Umbilical cord (tissue), 2 donors: ENCODE data around the gene PPP6R2. TPM values are rescaled to one million over a fixed set of nuclear protein-coding genes. Genes with fewer than 3 reads are reported as not detected.

ENCODE experiments used
- DNase-seq: peaks from one replicate; pipeline ENCODE4 v3.0.0-alpha.2; 2015; ENCODE audit warnings: low spot score
- total RNA-seq: library from RNA; depleted of rRNA; stranded (reverse); fragments of >200 nt; gene quantifications from one replicate; pipeline ENCODE4 v1.2.3, GENCODE V29; 2014; ENCODE audit warnings: low replicate concordance; ENCODE audit not compliant: insufficient read depth

PPP6R2 gene
- total RNA-seq, 1 donor from 2014 or later, result 43.8 TPM

DNA sequence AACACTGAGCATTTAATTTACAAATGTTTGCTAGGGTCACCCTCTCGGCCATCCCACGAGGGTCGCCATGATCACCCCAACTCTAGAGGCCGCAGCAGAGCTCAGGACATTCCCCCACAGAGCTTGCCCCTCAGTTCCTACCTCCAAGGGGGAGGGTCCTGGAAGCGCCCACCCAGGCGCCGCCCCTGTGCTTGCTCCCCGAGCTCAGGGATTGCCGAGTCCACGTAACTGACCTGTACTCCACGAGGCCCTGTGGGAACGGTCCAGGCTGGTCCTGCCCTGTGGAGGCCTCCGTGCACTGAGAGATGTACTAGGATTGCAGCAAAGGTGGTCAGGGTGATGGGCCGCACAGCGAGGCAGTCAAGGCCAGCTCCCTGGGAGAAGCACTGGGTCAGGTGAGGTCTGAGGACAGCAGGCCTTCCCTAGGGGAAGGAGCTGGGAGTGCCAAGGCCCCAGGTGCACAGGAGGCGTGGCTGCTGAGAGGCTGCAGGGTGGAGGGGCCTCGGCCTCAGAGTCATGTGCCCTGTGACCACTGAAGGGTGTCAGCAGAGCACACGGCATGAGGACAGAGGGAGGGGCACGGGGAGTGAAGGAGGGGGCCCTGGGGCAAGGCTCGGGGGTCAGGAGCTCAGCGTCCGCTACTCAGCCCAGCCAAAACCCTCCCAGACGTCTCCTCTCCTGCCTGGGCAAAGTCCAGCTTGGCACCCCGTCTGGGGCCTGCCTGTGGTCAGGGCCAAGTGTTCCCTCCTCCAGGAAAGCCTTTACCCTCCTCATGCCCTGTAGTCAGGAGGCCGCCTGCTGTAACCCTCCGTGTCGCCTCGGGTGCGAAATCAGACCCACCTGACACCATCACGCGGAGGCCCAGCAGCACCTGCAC lies 141.1 kb downstream of the PPP6R2 start:
- no peak for DNase-seq

- no peak for DNase-seq
Observed at GRCh38 chr22:50485221-50486131, 142.3 kb downstream of the PPP6R2 start.

- no peak for DNase-seq
Observed at GRCh38 chr22:50486561-50487289, 143.6 kb downstream of the PPP6R2 start, which contains the start of gene MIOX. Gene MIOX (plus strand): TSS chr22:50486859. CDS start chr22:50486898, 39 bp downstream.

DNA sequence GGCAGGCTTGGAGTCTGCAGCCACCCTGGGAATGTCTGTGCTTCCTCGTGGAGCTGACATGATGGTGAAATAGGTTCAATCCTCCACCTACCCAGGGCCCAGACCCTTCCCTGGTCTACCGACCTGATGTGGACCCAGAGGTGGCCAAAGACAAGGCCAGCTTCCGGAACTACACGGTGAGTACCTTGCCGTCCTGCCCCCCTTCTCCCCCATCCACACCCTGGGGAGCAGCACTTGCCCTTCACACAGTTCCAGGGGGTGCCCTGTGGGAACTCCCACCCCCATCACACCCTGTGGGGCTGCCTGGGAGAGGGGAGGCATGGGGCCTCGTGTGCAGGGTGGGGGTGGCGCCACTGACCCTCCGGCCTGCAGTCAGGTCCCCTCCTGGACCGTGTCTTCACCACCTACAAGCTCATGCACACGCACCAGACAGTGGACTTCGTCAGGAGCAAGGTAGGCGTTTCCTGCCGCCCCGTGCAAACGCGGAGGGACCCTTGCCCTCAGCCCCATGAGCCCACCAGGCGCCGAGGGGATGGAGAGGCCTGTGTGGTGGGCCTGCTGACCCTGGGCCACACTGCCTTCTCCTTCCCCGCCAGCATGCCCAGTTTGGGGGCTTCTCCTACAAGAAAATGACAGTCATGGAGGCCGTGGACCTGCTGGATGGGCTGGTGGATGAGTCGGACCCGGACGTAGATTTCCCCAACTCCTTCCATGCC lies 144.3 kb downstream of the PPP6R2 start:
- DNase-seq, result no peak

GRCh38 chr22:50488006-50488677 lies 145.0 kb downstream of the PPP6R2 start:
- DNase-seq, result no peak

GRCh38 chr22:50488886-50489285 lies 145.8 kb downstream of the PPP6R2 start:
- no peak for DNase-seq

DNA sequence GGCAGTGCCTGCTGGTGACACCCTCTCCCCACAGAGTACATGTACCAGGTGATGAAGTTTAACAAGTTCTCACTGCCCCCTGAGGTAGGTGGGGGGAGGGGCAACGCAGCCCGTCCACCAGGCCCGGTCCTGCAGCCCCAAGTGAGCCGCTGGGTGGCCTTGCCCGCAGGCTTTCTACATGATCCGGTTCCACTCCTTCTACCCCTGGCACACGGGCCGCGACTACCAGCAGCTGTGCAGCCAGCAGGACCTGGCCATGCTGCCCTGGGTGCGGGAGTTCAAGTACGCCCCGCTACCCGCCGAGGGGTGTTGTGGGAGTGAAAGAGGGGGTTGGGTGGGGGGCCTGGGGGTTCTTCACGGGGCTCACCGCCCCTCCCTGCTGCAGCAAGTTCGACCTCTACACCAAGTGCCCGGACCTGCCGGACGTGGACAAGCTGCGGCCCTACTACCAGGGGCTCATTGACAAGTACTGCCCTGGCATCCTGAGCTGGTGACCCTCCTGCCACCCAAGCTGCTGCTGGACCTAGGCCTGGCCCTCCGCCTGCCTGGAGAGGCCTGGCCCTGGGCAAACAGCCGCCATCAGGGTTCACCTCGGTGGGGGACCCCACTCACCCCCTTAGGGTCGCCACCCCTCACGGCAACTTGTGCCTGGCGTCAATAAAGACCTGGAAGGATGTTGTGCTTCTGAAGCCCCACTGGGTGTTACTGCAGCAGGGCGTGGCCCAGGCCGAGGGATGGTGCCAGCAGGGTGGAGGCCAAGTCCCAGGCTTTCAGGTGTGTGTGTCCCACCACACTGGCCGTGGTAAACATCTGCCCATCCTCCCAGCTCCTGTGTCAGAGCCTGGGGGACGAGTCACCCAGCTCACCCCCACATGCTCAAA lies 146.5 kb downstream of the PPP6R2 start:
- DNase-seq, result no peak

DNA sequence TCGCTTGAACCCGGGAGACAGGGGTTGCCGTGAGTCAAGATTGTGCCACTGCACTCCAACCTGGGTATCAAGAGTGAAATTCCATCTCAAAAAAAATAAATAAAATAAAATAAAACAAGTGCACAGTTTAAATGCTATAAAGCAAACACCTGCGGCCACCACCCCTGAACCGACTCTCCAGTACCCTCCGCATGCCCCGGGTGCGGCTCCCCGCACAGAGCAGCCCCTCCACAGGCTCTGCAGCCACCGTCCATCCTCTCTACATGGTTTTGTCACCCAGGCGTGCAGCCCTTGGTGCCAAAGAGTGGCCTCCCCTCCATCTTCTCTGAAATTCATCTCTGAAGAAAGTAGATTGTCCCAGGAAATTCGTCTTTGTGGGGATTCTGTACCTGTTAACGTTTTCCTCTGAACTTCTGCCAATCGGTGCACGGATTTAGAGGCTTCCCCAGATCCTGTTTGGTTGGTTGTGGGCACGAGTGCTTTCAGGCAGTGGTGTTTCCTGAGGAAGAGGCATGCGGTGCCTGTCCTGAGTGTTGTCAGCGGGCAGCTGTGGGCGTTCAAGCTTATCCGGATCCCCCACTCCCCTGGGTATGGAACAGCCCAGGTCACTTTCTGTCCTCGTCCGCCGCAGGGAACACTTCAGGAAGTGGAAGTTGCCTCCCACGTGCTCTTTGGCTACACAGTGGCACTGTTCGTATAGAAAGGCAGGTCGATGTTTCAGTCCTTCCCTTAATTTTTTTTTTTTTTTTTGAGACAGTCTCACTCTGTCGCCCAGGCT lies 147.6 kb downstream of the PPP6R2 start:
- no peak for DNase-seq

Other genes starting within 250 kb of the PPP6R2 start
- 0.96 TPM for gene PANX2, start 172.6 kb upstream of the PPP6R2 start, total RNA-seq
- 20.5 TPM for gene TRABD, start 157.4 kb upstream of the PPP6R2 start, total RNA-seq
- 6.3 TPM for gene SELENOO, start 142.3 kb upstream of the PPP6R2 start, total RNA-seq
- 30.3 TPM for gene TUBGCP6, start 98.3 kb upstream of the PPP6R2 start, total RNA-seq
- 35.6 TPM for gene HDAC10, start 92.1 kb upstream of the PPP6R2 start, total RNA-seq
- 21.4 TPM for gene MAPK12, start 81.6 kb upstream of the PPP6R2 start, total RNA-seq
- gene MAPK11, start 72.9 kb upstream of the PPP6R2 start, total RNA-seq, result 4.3 TPM
- 86.2 TPM for gene PLXNB2, start 35.7 kb upstream of the PPP6R2 start, total RNA-seq
- 1.4 TPM for gene DENND6B, start 16.3 kb upstream of the PPP6R2 start, total RNA-seq
- 48.2 TPM for gene SBF1, start 131.7 kb downstream of the PPP6R2 start, total RNA-seq
- gene ADM2, start 138.2 kb downstream of the PPP6R2 start, total RNA-seq, result 0.72 TPM
- gene MIOX, start 143.5 kb downstream of the PPP6R2 start, total RNA-seq, result not detected
- 34.2 TPM for gene LMF2, start 164.4 kb downstream of the PPP6R2 start, total RNA-seq
- 14.4 TPM for gene NCAPH2, start 164.9 kb downstream of the PPP6R2 start, total RNA-seq
- gene SCO2, start 182.3 kb downstream of the PPP6R2 start, total RNA-seq, result not detected
- 89.8 TPM for gene TYMP, start 186.7 kb downstream of the PPP6R2 start, total RNA-seq
- 6.0 TPM for gene KLHDC7B, start 202.6 kb downstream of the PPP6R2 start, total RNA-seq
- not detected for gene SYCE3, start 219.6 kb downstream of the PPP6R2 start, total RNA-seq
- not detected for gene CPT1B, start 235.1 kb downstream of the PPP6R2 start, total RNA-seq
- 14.2 TPM for gene CHKB, start 239.5 kb downstream of the PPP6R2 start, total RNA-seq